BE2C (cell line): ENCODE data around the gene NCLN.

Source experiments
- DNase-seq: peaks from one replicate; pipeline ENCODE4 v3.0.0-alpha.2; 2020
- H3K27me3 ChIP-seq: fragments of 250-450 bp; sonication (Bioruptor Pico); 2 replicates; pipeline ENCODE4 v1.5.1; 2020; ENCODE audit warnings: mild to moderate bottlenecking
- H3K36me3 ChIP-seq: fragments of 250-450 bp; sonication (Bioruptor Pico); 2 replicates; pipeline ENCODE4 v1.5.1; 2020; ENCODE audit warnings: mild to moderate bottlenecking
- H3K4me1 ChIP-seq: fragments of 250-450 bp; sonication (Bioruptor Pico); 2 replicates; pipeline ENCODE4 v1.5.1; 2020
- H3K4me3 ChIP-seq: 2 replicates; pipeline ENCODE4 v1.5.1; 2011; ENCODE audit warnings: low read depth, low read length
- H3K9me3 ChIP-seq: fragments of 250-450 bp; sonication (Bioruptor Pico); 2 replicates; pipeline ENCODE4 v1.5.1; 2020
- TF ChIP-seq, protein P1 (sequence below): IDR thresholded peaks from 2 replicates; pipeline ENCODE4 v1.5.1; 2012; ENCODE audit warnings: mild to moderate bottlenecking, low read depth, low read length

Gene NCLN

DNA sequence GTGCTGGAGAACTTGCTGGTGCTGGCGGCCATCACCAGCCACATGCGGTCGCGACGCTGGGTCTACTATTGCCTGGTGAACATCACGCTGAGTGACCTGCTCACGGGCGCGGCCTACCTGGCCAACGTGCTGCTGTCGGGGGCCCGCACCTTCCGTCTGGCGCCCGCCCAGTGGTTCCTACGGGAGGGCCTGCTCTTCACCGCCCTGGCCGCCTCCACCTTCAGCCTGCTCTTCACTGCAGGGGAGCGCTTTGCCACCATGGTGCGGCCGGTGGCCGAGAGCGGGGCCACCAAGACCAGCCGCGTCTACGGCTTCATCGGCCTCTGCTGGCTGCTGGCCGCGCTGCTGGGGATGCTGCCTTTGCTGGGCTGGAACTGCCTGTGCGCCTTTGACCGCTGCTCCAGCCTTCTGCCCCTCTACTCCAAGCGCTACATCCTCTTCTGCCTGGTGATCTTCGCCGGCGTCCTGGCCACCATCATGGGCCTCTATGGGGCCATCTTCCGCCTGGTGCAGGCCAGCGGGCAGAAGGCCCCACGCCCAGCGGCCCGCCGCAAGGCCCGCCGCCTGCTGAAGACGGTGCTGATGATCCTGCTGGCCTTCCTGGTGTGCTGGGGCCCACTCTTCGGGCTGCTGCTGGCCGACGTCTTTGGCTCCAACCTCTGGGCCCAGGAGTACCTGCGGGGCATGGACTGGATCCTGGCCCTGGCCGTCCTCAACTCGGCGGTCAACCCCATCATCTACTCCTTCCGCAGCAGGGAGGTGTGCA lies 6.6 kb upstream of the NCLN start:
- TF ChIP-seq, protein P1, sequence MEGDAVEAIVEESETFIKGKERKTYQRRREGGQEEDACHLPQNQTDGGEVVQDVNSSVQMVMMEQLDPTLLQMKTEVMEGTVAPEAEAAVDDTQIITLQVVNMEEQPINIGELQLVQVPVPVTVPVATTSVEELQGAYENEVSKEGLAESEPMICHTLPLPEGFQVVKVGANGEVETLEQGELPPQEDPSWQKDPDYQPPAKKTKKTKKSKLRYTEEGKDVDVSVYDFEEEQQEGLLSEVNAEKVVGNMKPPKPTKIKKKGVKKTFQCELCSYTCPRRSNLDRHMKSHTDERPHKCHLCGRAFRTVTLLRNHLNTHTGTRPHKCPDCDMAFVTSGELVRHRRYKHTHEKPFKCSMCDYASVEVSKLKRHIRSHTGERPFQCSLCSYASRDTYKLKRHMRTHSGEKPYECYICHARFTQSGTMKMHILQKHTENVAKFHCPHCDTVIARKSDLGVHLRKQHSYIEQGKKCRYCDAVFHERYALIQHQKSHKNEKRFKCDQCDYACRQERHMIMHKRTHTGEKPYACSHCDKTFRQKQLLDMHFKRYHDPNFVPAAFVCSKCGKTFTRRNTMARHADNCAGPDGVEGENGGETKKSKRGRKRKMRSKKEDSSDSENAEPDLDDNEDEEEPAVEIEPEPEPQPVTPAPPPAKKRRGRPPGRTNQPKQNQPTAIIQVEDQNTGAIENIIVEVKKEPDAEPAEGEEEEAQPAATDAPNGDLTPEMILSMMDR = no peak
- Histone ChIP-seq H3K9me3 (no peaks in the 10 kb centered on the region), H3K4me1 (no peaks in the 10 kb centered on the region), H3K4me3 (no peak overlapping the region), H3K36me3 (no peaks in the 10 kb centered on the region), H3K27me3 (no peaks in the 10 kb centered on the region)
- DNase-seq = no peak

DNA sequence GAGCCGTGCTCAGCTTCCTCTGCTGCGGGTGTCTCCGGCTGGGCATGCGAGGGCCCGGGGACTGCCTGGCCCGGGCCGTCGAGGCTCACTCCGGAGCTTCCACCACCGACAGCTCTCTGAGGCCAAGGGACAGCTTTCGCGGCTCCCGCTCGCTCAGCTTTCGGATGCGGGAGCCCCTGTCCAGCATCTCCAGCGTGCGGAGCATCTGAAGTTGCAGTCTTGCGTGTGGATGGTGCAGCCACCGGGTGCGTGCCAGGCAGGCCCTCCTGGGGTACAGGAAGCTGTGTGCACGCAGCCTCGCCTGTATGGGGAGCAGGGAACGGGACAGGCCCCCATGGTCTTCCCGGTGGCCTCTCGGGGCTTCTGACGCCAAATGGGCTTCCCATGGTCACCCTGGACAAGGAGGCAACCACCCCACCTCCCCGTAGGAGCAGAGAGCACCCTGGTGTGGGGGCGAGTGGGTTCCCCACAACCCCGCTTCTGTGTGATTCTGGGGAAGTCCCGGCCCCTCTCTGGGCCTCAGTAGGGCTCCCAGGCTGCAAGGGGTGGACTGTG lies 5.9 kb upstream of the NCLN start:
- H3K9me3 ChIP-seq = no peaks in the 10 kb centered on the region
- TF ChIP-seq, protein P1 = no peak
- H3K4me3 ChIP-seq = no peak overlapping the region
- H3K27me3 ChIP-seq = no peaks in the 10 kb centered on the region
- DNase-seq = no peak
- no peaks in the 10 kb centered on the region for H3K4me1 ChIP-seq
- H3K36me3 ChIP-seq = no peaks in the 10 kb centered on the region

DNA sequence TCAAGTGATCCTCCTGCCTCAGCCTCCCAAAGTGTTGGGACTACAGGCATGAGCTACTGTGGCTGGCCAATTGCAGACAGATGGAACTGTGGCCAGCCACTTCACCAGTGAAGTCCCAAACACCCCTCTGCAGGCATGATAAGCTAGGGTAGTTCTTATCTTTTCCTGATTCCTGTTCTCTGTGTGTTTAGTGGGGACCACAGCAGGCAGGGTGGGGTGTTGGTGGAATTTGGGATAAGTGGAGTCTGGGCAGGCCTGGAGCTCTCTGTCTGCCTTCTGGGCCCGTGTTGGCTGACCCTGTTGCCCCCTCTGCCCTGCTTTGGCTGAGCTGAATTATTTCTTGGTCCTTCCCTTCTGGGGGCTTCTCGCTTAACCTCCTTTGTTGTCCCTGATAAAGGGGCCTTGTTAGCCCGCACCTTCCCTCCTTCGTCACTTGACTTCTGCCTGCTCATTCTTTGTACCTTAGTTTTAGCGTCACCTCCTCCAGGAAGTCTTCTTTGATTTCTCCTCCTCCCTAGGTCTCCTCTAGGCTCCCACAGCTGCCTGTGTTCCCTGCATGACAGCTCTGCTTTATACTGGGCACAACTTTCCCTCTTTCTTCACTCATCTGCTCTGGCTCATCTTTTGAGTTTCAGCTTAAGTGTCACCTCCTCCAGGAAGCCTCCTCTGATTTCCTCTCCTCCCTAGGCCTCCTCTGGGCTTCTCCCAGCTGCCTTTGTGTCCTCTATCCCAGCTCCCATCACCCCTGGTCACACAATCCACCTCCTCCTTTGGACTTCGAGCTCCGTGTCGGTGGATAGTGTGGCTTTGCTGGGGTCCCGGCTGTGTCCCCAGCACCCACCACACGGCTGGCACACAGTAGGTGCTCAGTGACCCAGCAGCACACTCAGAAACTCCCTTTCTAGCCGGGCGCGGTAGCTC lies 1.7 kb upstream of the NCLN start:
- peaks cover 3% of the 10 kb centered on the region; the same call in 1 of the 2 replicates for H3K4me1 ChIP-seq
- no peaks in the 10 kb centered on the region for H3K9me3 ChIP-seq
- TF ChIP-seq, protein P1 = no peak
- H3K27me3 ChIP-seq = no peaks in the 10 kb centered on the region
- peaks cover 5% of the 10 kb centered on the region; the same call in 1 of the 2 replicates for H3K36me3 ChIP-seq
- DNase-seq = no peak
- no peak overlapping the region for H3K4me3 ChIP-seq

DNA sequence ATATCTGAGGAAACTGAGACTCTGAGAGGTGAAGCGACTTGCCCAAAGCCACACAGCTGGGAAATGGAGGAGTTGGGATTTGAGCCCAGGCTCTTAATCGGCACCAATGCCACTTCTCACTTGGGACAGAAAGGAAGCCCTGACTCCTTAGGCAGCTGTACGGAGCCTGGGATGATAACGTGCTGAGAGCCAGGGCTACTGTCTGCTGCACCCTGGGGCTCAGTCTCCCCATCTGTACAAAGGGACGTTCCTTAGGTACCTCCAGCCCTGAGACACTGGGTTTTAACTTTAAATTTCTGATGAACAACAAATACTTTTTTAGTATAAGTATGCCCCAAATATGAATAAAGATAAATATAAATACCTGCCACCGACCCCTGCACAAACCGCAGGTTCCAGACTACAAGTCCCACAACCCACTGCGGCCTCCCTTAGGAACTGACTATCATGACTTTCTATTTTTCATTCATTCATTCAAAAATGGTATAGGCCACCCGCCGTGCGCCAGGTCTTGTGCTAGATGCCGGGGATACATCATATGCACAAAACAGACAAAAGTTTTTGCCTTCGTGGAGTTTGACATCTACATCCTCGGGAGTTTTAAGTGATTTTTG lies 776 bp upstream of the NCLN start:
- TF ChIP-seq, protein P1 = no peak
- Histone ChIP-seq H3K4me3 (peak overlapping the region; percentile 78), H3K4me1 (peaks cover 3% of the 10 kb centered on the region; the same call in 1 of the 2 replicates), H3K9me3 (no peaks in the 10 kb centered on the region), H3K36me3 (peaks cover 9% of the 10 kb centered on the region; the same call in 1 of the 2 replicates), H3K27me3 (no peaks in the 10 kb centered on the region)
- peak; percentile 79 for DNase-seq

DNA sequence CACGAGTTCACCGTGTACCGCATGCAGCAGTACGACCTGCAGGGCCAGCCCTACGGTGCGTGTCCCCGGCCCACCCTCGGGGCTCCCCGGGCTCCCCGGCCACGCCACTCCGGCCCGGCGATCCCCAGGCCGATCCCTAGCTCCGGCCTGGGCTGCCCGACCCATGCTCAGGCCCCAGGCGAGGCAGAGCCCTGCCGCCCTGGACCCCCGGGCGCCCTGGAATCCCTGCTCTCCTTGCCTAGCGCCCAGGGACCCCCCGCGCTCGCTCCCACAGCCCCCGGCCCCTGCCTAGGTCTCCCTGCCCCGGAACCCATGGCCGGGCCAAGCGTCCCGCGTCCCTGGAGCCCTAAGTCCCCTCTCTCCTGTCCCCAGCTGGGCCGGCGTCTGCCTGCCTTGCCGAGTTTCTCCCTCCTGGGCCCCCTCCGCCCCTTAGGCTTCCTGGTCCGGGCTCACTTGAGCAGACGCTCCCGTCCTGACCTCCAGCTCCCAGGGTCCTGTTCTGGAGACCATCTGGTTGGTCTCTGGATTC lies 494 bp downstream of the NCLN start:
- TF ChIP-seq, protein P1 = no peak
- H3K4me3 ChIP-seq = peak overlapping the region; percentile 78
- H3K4me1 ChIP-seq = peaks cover 3% of the 10 kb centered on the region; the same call in 1 of the 2 replicates
- H3K27me3 ChIP-seq = no peaks in the 10 kb centered on the region
- no peaks in the 10 kb centered on the region for H3K9me3 ChIP-seq
- DNase-seq = peak; percentile 16
- peaks cover 13% of the 10 kb centered on the region for H3K36me3 ChIP-seq
